Measurements from ENCODE around the gene RNF114.
"Not testable (repeated sequence)": the region's sequence is repeated elsewhere in the genome, so short reads cannot be mapped to it uniquely, and the experiment has no call there.

RNF114 gene

GRCh38 chr20:49928411-49929141 lies 7.6 kb upstream of the RNF114 start:
- DNase-seq (ENCODE audit: low read depth in 2 of 2) = peak; percentile 75 to 77

- DNase-seq (ENCODE audit: low read depth in 2 of 2) = no peak
Observed at GRCh38 chr20:49929142-49929494, 7.1 kb upstream of the RNF114 start.

GRCh38 chr20:49935746-49936152 lies 448 bp upstream of the RNF114 start:
- DNase-seq (ENCODE audit: low read depth in 2 of 2) = no peak

GRCh38 chr20:49937027-49937929 lies 1.1 kb downstream of the RNF114 start:
- no peak for DNase-seq (ENCODE audit: low read depth in 2 of 2)

- no peak for DNase-seq (ENCODE audit: low read depth in 2 of 2)
Observed at GRCh38 chr20:49938173-49939163, 2.3 kb downstream of the RNF114 start.

GRCh38 chr20:49941456-49941855 lies 5.3 kb downstream of the RNF114 start:
- no peak for DNase-seq (ENCODE audit: low read depth in 2 of 2)

- no peak for DNase-seq (ENCODE audit: low read depth in 2 of 2)
Observed at GRCh38 chr20:49942303-49942702, 6.1 kb downstream of the RNF114 start.

GRCh38 chr20:49942942-49943341 lies 6.7 kb downstream of the RNF114 start:
- no peak for DNase-seq (ENCODE audit: low read depth in 2 of 2)

- no peak for DNase-seq (ENCODE audit: low read depth in 2 of 2)
Observed at GRCh38 chr20:49945306-49945700, 9.1 kb downstream of the RNF114 start.

- DNase-seq (ENCODE audit: low read depth in 2 of 2) = no peak
Observed at GRCh38 chr20:49945701-49946477, 9.7 kb downstream of the RNF114 start.

GRCh38 chr20:49948178-49948577 lies 12.0 kb downstream of the RNF114 start:
- DNase-seq (ENCODE audit: low read depth in 2 of 2) = no peak

GRCh38 chr20:49948809-49949507 lies 12.8 kb downstream of the RNF114 start:
- no peak for DNase-seq (ENCODE audit: low read depth in 2 of 2)

GRCh38 chr20:49951151-49951550 lies 15.0 kb downstream of the RNF114 start:
- DNase-seq (ENCODE audit: low read depth in 2 of 2) = no peak

- DNase-seq (ENCODE audit: low read depth in 2 of 2) = no peak
Observed at GRCh38 chr20:49955167-49955566, 19.0 kb downstream of the RNF114 start.

- DNase-seq (ENCODE audit: low read depth in 2 of 2) = not testable (repeated sequence)
Observed at GRCh38 chr20:49955830-49956396, 19.7 kb downstream of the RNF114 start.

- no peak for DNase-seq (ENCODE audit: low read depth in 2 of 2)
Observed at GRCh38 chr20:49956689-49957088, 20.5 kb downstream of the RNF114 start.

GRCh38 chr20:49957089-49957938 lies 21.1 kb downstream of the RNF114 start:
- DNase-seq (ENCODE audit: low read depth in 2 of 2) = not testable (repeated sequence)

GRCh38 chr20:49961413-49961812 lies 25.2 kb downstream of the RNF114 start:
- no peak for DNase-seq (ENCODE audit: low read depth in 2 of 2)

Measured in activated CD4-positive, alpha-beta T cell treated with anti-CD3 and anti-CD28 coated beads for 24 hours (primary cell).